ENCODE results near the gene HIVEP3.

Gene HIVEP3

DNA sequence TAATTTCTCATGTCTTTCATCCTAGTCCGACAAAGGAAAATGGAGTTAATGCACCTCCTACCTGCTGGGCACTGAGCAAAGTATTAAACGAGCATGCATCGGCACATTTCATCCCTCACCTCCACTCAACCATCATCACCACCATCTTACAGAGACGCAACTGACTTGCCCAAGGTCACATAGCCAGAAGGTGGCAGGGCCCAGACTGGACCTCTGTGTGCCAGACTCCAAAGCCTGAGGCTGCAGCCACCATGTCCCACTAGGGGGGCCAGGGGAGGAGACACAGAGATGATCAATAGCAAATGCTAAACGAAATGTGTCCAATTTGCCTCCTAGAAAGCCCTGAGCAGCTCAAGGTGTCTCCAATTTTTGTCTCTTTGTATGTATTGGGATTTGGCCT, 270.5 kb downstream of the HIVEP3 start:
- Histone ChIP-seq H3K9ac (ENCODE audit: low read depth, low read length) (no peak overlapping the region), H3K27ac (ENCODE audit: low read length) (no peak overlapping the region), H3K36me3 (ENCODE audit: insufficient read depth, low read depth, low read length) (no peaks in the 10 kb centered on the region), H3K4me1 (ENCODE audit: insufficient read depth, low read length) (peaks cover 4% of the 10 kb centered on the region; the same call in 1 of the 2 replicates), H3K4me3 (ENCODE audit: low read length) (no peak overlapping the region), H3K27me3 (ENCODE audit: insufficient read depth, low read length) (no peaks in the 10 kb centered on the region), H3K9me3 (ENCODE audit: insufficient read depth, low read depth, low read length) (no peaks in the 10 kb centered on the region)

DNA sequence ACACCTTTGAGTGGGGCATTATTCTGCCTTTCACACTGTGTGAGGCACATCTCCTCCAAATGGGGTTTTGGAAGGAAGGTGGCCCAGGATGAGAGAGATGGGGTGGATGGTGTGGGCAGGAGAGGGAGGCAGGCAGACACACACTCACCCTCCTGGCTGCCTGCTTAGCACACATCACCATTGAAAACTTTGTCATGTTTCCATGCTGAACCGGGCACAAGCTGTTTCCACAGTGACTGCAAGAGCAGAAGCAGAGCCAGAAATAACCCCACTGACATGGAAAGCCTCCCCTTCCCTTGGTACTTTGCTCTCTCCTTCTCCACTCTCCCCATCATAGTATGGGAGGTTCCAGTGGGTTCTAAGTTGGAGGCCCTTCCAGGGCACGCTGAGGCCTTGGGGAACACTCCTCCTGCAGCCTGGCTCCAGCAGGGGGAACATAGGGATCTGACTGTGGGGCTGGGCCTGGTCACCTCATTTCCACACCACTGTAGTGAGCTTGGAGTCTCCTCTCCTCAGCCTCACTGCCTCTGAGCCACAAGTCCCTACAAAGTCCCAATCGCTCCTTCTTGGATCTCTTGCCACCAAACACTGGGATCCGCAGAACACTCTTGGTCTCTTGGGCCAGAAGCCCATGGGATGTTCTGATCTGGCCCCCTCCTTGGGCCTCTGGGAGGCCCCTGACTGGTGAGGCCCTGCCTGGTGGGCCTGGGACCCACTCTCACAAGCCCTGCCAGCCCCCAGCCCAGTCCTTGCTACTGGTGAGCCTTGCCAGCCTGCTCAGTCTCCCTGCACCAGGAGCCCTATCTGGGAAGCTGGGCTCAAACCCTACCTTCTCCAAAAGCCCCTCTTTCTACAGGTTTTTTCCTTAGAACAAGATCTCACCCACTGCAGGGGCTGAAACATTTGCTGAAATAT, 271.2 kb downstream of the HIVEP3 start:
- no peak overlapping the region for H3K27ac ChIP-seq (ENCODE audit: low read length)
- peaks cover 4% of the 10 kb centered on the region; the same call in 1 of the 2 replicates for H3K4me1 ChIP-seq (ENCODE audit: insufficient read depth, low read length)

DNA sequence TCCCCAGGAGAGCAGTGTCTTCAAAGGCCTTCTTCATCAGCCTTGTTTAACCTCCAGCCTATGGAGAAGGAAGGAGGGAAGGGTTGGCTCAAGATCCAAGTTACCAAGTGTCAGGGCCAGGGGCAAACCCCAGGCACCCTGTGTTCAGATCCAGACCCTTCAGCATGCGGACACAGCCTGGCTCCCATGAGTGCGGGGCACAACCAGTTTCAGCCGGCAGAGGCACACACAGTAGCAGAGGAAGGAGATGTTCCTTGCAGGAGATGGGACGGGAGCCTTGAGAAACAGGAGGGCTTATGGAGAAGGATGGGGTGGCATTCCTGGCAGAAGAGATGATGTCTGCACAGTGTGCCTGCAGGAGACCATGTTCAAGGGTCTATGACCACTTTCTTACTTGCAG, 272.5 kb downstream of the HIVEP3 start:
- no peak overlapping the region for H3K4me3 ChIP-seq (ENCODE audit: low read length)
- no peaks in the 10 kb centered on the region for H3K27me3 ChIP-seq (ENCODE audit: insufficient read depth, low read length)
- H3K4me1 ChIP-seq (ENCODE audit: insufficient read depth, low read length): peaks cover 4% of the 10 kb centered on the region; the same call in 1 of the 2 replicates
- no peak overlapping the region for H3K27ac ChIP-seq (ENCODE audit: low read length)
- no peaks in the 10 kb centered on the region for H3K9me3 ChIP-seq (ENCODE audit: insufficient read depth, low read depth, low read length)
- no peak overlapping the region for H3K9ac ChIP-seq (ENCODE audit: low read depth, low read length)
- H3K36me3 ChIP-seq (ENCODE audit: insufficient read depth, low read depth, low read length): no peaks in the 10 kb centered on the region

More for the DNA sequence above, 271.2 kb downstream of the HIVEP3 start:
- no peaks in the 10 kb centered on the region for H3K9me3 ChIP-seq (ENCODE audit: insufficient read depth, low read depth, low read length)
- H3K4me3 ChIP-seq (ENCODE audit: low read length): no peak overlapping the region
- no peak overlapping the region for H3K9ac ChIP-seq (ENCODE audit: low read depth, low read length)
- H3K36me3 ChIP-seq (ENCODE audit: insufficient read depth, low read depth, low read length): no peaks in the 10 kb centered on the region
- H3K27me3 ChIP-seq (ENCODE audit: insufficient read depth, low read length): no peaks in the 10 kb centered on the region

DNA sequence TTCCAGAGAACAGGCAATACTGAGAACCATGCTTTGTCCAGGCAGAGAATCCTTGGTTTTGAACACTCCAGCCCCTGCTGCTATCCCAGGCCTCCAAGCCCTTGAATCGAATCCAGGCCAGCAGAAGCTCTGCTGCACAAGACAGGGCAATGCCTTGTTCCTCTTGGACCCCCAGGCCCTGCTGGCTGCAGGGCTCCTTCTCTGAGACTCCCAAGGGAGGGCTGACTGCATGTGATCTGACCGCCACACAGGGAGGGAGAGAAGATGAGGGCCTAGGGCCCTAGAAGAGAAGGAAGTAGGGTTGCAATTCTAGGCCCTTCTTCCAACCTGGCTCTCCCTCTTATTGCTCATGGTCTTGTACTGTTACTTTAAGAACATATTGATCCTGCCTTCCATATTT, 273.7 kb downstream of the HIVEP3 start:
- Histone ChIP-seq H3K4me3 (ENCODE audit: low read length) (no peak overlapping the region), H3K9ac (ENCODE audit: low read depth, low read length) (no peak overlapping the region), H3K27me3 (ENCODE audit: insufficient read depth, low read length) (no peaks in the 10 kb centered on the region), H3K4me1 (ENCODE audit: insufficient read depth, low read length) (peaks cover 3% of the 10 kb centered on the region; the same call in 1 of the 2 replicates), H3K27ac (ENCODE audit: low read length) (no peak overlapping the region), H3K9me3 (ENCODE audit: insufficient read depth, low read depth, low read length) (no peaks in the 10 kb centered on the region), H3K36me3 (ENCODE audit: insufficient read depth, low read depth, low read length) (no peaks in the 10 kb centered on the region)

DNA sequence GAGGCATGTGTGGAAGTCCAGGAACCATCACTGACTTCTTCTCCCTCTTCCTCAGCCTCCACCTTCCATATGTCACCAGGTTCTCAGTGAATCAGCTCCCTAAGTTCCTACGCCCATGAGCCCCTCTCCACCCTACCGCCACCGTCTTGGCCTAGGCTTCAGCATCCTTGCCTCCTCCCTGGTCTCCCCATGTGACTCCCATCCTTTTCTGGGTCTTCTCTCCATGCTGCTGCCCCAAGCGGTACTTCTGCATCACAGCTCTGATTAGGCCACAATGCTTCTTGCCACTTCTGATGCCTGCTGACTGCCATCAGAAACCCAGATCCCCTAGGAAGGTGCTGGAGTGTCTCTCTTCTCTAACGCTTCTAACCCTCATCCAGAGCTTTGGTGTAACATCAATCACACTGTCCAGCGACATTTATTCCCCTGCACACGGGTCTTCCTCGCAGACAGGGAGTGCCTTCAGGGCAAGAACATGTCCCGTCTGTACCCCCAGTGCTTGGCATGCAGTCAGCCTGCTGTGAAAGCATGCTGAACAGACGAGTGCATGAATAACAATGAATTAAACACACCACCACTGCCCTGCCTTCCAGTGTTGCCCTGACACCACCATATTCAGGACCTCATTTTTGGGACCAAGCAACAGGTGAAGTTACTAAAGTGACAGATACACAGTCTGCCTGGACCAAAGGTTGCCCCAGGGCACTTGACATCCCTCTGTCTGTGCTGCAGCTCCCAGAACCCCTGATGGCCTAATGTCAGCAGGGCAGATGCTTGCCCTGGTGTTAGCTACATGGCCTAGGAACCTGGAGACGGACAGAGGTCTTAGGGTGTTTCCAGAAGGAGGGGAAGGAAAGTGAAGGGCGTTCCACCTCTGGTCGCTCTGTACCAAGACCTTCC, 275.6 kb downstream of the HIVEP3 start:
- no peaks in the 10 kb centered on the region for H3K9me3 ChIP-seq (ENCODE audit: insufficient read depth, low read depth, low read length)
- no peaks in the 10 kb centered on the region; the same call in 1 of the 2 replicates for H3K4me1 ChIP-seq (ENCODE audit: insufficient read depth, low read length)
- no peak overlapping the region for H3K27ac ChIP-seq (ENCODE audit: low read length)
- no peak overlapping the region for H3K4me3 ChIP-seq (ENCODE audit: low read length)
- H3K36me3 ChIP-seq (ENCODE audit: insufficient read depth, low read depth, low read length): no peaks in the 10 kb centered on the region
- H3K9ac ChIP-seq (ENCODE audit: low read depth, low read length): no peak overlapping the region
- H3K27me3 ChIP-seq (ENCODE audit: insufficient read depth, low read length): no peaks in the 10 kb centered on the region

DNA sequence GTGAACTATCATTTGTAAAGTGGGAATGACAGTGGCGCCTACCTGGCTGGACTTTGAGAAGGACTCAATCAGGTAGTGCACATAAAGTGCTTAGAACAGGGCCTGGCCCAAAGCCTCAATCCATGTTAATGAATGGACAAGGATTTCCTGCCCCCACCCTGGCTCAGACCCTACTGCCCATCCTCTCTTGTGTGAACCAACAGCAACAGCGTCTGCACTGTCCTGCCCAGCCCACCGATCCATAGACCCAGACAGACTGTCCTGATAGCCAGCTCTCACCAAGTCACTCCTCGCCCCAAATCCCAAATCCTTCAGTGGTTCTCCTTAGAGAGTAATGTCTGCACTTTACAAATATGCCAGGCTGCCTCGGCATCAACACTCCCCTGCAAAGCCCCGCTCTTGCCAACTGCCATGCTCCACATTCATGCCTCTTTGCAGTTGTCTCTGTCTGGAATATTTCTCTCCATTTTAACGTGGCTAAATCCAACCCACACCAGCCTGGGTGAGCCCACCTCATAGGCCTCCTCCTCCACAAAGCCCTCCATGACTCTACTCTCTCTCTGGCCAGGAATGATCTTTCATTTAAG, 276.7 kb downstream of the HIVEP3 start:
- Histone ChIP-seq H3K27ac (ENCODE audit: low read length) (no peak overlapping the region), H3K27me3 (ENCODE audit: insufficient read depth, low read length) (no peaks in the 10 kb centered on the region), H3K9ac (ENCODE audit: low read depth, low read length) (no peak overlapping the region), H3K9me3 (ENCODE audit: insufficient read depth, low read depth, low read length) (no peaks in the 10 kb centered on the region), H3K36me3 (ENCODE audit: insufficient read depth, low read depth, low read length) (no peaks in the 10 kb centered on the region), H3K4me3 (ENCODE audit: low read length) (no peak overlapping the region), H3K4me1 (ENCODE audit: insufficient read depth, low read length) (no peaks in the 10 kb centered on the region; the same call in 1 of the 2 replicates)

DNA sequence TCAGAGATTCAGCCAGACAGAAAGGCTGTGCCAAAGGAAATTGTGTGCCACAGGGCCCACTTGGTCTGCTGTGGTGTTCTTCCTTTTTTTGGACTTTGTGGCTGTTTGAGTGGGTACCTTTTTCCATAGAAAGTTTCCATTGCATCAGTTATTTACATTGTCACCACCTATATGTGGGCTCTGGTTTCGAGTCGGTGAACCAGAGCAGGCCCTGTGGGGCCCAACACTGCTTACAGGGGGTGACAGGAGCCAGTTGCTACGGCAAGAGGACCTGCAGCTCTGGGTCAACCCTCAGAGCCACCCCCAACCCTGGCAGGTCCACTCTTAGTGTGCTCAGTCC, 277.3 kb downstream of the HIVEP3 start:
- Histone ChIP-seq H3K36me3 (ENCODE audit: insufficient read depth, low read depth, low read length) (no peaks in the 10 kb centered on the region), H3K4me1 (ENCODE audit: insufficient read depth, low read length) (no peaks in the 10 kb centered on the region; the same call in 1 of the 2 replicates), H3K9me3 (ENCODE audit: insufficient read depth, low read depth, low read length) (no peaks in the 10 kb centered on the region), H3K27ac (ENCODE audit: low read length) (no peak overlapping the region), H3K27me3 (ENCODE audit: insufficient read depth, low read length) (no peaks in the 10 kb centered on the region), H3K4me3 (ENCODE audit: low read length) (no peak overlapping the region), H3K9ac (ENCODE audit: low read depth, low read length) (no peak overlapping the region)

DNA sequence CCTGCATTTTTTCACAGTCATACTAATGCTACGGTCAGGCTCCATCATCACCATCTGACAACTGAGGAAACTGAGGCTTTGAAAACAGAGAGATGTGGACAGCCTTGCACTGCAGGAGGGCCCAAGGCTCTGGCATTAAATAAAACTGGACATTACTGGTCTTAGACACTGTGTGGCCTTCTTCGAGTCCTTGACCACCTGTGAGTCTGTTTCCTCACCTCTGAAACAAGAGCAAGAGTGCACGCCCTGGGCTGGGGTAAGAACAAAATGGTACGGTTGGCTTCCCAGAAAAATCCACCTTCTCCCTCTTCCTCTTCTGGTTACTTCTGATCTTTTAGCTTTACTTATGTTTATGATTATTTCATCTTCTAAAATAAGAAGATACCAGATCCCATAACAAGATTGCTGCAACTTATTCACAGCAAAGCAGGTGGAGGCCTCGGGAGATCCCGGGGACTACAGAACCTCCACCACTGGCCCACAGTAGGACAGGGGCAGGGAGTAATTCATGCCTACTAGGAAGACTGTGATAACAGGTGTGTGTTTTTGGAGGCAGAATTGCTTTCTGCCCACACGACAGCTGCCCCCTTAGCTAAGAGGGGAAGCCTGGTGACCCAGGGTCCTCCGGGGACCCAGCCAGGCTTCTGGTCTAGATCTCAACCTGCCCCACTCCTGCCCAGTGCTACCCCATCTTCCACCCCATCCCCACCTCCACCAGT, 277.8 kb downstream of the HIVEP3 start:
- no peak overlapping the region for H3K4me3 ChIP-seq (ENCODE audit: low read length)
- no peaks in the 10 kb centered on the region for H3K9me3 ChIP-seq (ENCODE audit: insufficient read depth, low read depth, low read length)
- H3K36me3 ChIP-seq (ENCODE audit: insufficient read depth, low read depth, low read length): no peaks in the 10 kb centered on the region
- no peaks in the 10 kb centered on the region; the same call in 1 of the 2 replicates for H3K4me1 ChIP-seq (ENCODE audit: insufficient read depth, low read length)
- H3K9ac ChIP-seq (ENCODE audit: low read depth, low read length): no peak overlapping the region
- no peaks in the 10 kb centered on the region for H3K27me3 ChIP-seq (ENCODE audit: insufficient read depth, low read length)
- no peak overlapping the region for H3K27ac ChIP-seq (ENCODE audit: low read length)

DNA sequence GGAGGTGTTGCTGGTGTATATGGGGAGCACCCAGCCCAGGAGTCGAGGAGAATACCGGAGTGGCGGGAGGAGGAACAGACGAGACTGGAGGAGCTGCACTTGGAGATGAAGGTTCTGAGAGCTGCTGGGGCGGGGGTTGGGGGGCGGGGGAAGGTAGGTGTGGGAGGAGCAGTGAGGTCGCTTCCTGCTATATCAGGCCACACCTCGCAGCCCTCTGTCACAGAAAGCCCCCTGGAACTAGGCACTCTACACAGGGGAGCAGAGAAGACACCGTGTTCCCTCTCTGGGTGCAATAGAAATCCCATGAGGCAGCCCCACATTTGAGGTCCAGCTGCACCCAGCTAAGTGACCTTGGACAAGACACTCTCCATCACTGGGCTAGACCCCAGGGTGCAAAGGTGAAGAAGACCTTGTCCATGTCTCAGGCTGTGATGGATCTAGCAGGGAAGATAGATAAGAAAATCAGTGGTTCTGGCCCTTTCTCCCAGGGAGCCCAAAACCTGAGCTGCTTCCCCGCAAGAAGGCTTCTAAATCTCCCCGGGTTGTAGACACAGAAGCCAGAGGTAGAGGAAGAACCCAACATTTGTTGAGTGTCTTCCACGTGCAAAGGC, 278.5 kb downstream of the HIVEP3 start:
- H3K27ac ChIP-seq (ENCODE audit: low read length): no peak overlapping the region
- no peaks in the 10 kb centered on the region for H3K36me3 ChIP-seq (ENCODE audit: insufficient read depth, low read depth, low read length)
- no peak overlapping the region for H3K4me3 ChIP-seq (ENCODE audit: low read length)
- no peaks in the 10 kb centered on the region for H3K9me3 ChIP-seq (ENCODE audit: insufficient read depth, low read depth, low read length)
- H3K27me3 ChIP-seq (ENCODE audit: insufficient read depth, low read length): no peaks in the 10 kb centered on the region
- H3K9ac ChIP-seq (ENCODE audit: low read depth, low read length): no peak overlapping the region
- H3K4me1 ChIP-seq (ENCODE audit: insufficient read depth, low read length): no peaks in the 10 kb centered on the region; the same call in 1 of the 2 replicates

DNA sequence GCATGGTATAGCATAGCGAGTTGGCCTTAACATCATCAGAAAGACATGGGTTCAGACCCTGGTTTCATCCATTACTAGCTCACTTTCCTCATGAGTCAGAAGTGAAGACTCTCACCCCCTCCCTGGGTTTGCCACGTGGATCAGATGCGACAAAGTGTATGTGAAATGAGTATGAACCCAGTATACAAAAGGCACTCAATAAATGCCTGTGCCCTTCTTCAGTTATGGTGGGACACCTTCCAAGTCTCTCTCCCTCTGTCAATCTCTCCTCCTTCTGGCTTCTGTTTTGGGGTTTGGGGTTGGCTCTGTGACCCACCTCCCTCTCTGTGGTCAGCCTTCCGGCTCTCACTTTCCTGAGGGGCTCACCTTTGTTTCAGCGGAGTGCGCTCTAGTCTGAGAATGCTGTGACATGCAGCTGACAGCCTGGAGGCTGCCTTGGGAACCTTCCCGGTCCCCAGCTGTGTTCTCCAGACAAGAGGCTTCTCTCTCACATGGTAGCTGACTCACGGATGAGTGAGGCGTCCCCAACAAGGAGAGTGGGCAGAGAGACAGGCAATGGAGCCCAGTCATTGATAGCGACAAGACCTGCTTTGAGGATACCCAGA, 279.3 kb downstream of the HIVEP3 start:
- no peaks in the 10 kb centered on the region for H3K4me1 ChIP-seq (ENCODE audit: insufficient read depth, low read length)
- no peaks in the 10 kb centered on the region for H3K9me3 ChIP-seq (ENCODE audit: insufficient read depth, low read depth, low read length)
- H3K9ac ChIP-seq (ENCODE audit: low read depth, low read length): no peak overlapping the region
- no peaks in the 10 kb centered on the region for H3K27me3 ChIP-seq (ENCODE audit: insufficient read depth, low read length)
- no peak overlapping the region for H3K4me3 ChIP-seq (ENCODE audit: low read length)
- H3K36me3 ChIP-seq (ENCODE audit: insufficient read depth, low read depth, low read length): no peaks in the 10 kb centered on the region
- no peak overlapping the region for H3K27ac ChIP-seq (ENCODE audit: low read length)

Data from iPS-20b (cell line).